GM12865 (cell line): ENCODE measurements around the gene GPR108.
"Not testable (repeated sequence)": the region's sequence is repeated elsewhere in the genome, so short reads cannot be mapped to it uniquely, and the experiment has no call there.

Experiments
- DNase-seq: peaks from one replicate; pipeline ENCODE4 v3.0.0; 2010; ENCODE audit warnings: low read depth
- H3K4me3 ChIP-seq: 2 replicates; pipeline ENCODE4 v1.5.1; 2011; ENCODE audit warnings: mild to moderate bottlenecking, low read depth, low read length, control low read depth
- TF ChIP-seq, protein P1 (sequence below): IDR thresholded peaks from 2 replicates; pipeline ENCODE4 v1.5.1; 2011; ENCODE audit warnings: low read length, control low read depth, low read depth, inconsistent platforms; ENCODE audit not compliant: insufficient read depth; ENCODE audit errors: missing control alignments

Gene GPR108

DNA sequence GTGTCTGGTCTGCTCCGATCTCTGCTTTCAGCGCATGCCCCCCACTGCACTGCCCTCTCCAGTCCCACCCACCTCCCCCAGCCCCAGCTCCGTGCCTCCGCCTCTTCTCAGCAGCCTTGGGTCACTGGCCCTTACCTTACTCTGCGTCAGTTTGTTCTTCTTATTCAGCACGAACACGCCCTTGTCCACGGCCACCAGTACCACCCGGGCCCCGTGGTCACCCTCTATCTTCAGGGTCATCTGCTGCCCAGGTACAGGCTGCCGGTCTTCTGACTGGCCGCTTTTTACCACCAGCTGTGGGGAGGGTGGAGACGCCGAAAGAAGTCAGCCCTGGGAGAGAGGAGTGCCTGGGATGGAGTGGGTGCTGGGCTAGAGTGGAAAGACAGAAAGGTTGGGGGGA lies 27.8 kb downstream of the GPR108 start:
- TF ChIP-seq, protein P1, sequence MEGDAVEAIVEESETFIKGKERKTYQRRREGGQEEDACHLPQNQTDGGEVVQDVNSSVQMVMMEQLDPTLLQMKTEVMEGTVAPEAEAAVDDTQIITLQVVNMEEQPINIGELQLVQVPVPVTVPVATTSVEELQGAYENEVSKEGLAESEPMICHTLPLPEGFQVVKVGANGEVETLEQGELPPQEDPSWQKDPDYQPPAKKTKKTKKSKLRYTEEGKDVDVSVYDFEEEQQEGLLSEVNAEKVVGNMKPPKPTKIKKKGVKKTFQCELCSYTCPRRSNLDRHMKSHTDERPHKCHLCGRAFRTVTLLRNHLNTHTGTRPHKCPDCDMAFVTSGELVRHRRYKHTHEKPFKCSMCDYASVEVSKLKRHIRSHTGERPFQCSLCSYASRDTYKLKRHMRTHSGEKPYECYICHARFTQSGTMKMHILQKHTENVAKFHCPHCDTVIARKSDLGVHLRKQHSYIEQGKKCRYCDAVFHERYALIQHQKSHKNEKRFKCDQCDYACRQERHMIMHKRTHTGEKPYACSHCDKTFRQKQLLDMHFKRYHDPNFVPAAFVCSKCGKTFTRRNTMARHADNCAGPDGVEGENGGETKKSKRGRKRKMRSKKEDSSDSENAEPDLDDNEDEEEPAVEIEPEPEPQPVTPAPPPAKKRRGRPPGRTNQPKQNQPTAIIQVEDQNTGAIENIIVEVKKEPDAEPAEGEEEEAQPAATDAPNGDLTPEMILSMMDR: no peak
- DNase-seq: no peak
- H3K4me3 ChIP-seq: no peak overlapping the region

DNA sequence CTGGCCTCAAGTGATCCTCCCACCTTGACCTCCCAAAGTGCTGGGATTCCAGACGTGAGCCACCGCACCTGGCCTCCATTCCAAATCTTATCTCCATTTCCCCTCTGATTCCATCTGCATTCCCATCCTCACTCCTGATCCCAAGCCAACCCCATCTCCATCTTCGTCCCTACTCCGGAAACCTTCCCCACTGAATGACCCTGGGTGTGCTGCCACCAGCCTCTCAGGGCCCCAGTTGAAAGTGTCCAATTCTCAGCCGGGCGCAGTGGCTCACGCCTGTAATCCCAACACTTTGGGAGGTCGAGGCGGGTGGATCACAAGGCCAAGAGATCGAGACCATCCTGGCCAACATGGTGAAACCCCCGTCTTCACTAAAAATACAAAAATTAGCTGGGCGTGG lies 28.5 kb downstream of the GPR108 start:
- DNase-seq, H3K4me3 ChIP-seq: not testable (repeated sequence)

DNA sequence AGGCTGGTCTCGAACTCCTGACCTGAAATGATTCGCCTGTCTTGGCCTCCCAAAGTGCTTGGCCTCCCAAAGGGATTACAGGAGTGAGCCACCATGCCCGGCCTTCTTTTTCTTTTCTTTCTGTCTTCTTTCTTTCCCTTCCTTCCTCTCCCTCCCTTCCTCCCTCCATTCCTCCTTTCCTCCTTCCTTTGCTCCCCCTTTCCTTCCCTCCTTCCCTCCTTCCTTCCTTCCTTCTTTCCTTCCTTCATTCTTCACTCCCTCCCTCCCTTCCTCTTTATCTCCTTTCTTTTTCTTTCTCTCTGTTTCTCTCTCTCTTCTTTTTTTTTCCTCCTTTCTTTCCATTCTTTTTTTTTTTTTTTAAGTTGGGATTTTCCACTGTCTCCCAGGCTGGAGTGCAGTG lies 29.0 kb downstream of the GPR108 start:
- TF ChIP-seq, protein P1: no peak
- H3K4me3 ChIP-seq: no peak overlapping the region
- no peak for DNase-seq

DNA sequence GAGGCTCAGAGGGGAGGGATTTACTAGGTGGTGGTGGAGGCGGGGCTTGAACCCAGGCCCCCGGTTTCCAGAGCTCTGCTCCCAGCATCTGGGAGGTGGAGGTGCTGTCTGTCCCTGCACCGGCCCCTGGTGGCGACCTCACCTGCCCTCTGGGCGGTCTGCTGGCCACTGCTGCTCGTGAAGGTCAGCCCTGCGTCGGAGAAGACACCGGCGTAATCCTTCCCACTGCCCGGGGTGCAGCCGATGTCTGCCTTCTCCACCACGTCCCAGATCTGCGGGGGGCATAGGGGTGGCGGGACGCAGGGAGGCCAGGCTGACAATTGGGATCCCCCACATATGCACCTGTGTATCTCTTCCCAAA lies 29.7 kb downstream of the GPR108 start:
- TF ChIP-seq, protein P1: no peak
- DNase-seq: no peak
- no peak overlapping the region for H3K4me3 ChIP-seq

DNA sequence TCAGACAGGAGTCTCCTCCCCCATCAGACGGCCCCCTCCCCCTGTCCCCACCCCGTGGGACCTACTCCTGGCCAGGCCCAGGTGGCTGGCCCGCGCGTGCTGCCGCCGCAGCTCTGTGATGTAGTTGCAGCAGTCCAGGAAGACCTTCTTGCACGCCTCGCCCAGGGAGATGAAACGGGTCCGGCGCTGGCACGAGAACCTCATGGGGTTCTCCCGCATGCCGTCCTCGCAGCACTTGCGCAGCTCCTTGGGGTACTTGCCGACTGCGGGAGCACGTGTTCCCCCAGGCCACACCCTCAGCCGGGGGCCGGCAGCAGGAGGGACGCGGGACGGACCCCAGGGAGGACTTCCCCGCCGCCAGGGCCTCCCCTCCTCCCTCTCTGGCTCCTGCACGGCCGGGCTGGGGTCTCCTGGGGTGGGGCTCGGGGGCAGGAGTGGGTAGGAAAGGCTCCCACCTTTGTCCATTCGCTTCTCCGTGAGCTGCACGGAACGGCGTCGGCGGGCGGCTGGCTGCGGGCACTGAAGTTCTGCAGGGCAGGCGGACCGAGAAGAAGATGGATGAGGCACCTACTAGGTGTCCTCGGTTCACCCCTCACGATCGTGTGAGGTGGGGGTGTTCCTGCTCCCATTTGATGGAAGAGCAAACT lies 30.2 kb downstream of the GPR108 start:
- no peak for DNase-seq
- TF ChIP-seq, protein P1: no peak
- H3K4me3 ChIP-seq: no peak overlapping the region

DNA sequence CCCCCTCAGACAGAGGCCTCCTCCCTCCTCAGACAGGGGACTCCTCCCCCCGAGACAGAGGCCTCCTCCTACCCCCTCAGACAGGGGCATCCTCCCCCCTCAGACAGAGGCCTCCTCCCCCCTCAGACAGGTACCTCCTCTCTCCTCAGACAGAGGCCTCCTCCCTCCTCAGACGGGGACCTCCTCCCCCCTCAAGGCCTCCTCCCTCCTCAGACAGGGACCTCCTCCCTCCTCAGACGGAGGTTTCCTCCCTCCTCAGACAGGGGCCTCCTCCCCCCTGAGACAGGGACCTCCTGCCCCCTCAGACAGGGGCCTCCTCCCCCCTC lies 30.8 kb downstream of the GPR108 start:
- TF ChIP-seq, protein P1: no peak
- H3K4me3 ChIP-seq: no peak overlapping the region
- no peak for DNase-seq

DNA sequence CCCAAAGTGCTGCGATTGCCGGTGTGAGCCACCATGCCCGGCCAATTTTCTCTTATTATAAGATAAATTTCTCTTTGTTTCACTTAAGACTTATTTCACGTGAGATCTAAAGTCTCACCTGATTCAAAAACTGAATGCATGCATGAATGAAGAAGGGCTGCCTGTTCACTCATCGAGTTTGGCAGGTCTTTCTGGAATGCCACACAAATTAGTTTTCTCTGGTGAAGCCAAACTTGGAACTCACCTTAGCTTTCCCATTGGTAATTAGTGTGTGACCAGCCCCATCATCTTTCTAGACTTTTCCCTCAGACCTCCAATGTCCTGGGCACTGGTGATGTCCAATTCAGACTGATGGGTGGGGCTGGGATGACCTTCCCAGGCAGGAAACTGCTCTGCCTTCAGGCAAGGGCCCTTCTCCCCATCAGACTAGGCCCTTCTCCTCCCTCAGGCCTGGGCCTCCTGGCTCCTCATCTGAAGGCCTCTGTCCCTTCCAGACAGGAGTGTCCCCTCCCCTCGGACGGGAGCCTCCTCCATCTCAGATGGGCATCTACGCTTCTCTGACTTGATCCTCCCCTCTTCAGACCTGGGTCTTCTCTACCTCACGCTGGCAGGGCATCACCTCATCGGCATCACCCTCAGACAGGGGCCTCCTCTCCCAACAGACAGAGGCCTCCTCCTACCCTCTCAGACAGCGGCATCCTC lies 31.3 kb downstream of the GPR108 start:
- TF ChIP-seq, protein P1: no peak
- H3K4me3 ChIP-seq: no peak overlapping the region
- no peak for DNase-seq
